Activated B cell treated with CpG ODN at 0.5 μM for 24 hours (primary cell): Measurements from ENCODE around the gene RNF220. TPM values are rescaled to one million over a fixed set of nuclear protein-coding genes. Genes with fewer than 3 reads are reported as not detected.

ENCODE experiments used
- ATAC-seq: fragments of 200-7000 bp; cut with Tn5 transposase; one replicate; pipeline ENCODE4 v1.10.0; 2021; ENCODE audit warnings: low read depth, mild to moderate bottlenecking, moderate library complexity
- CTCF ChIA-PET: fragments of 350-600 bp; sonication (Branson Sonifier 250); formaldehyde crosslinking; loops from one replicate; lab custom pipeline; 2021; ENCODE audit warnings: antibody characterized with exemption; lab: Charles Lee
- POLR2A ChIA-PET: fragments of 350-600 bp; sonication (Branson Sonifier 250); formaldehyde crosslinking; loops from one replicate; lab custom pipeline; 2021; ENCODE audit warnings: antibody characterized with exemption; lab: Charles Lee
- DNase-seq: peaks from one replicate; pipeline ENCODE4 v3.0.0; 2022
- H3K27ac Mint-ChIP-seq: one replicate; pipeline ENCODE4 v1.8.0; 2020; ENCODE audit warnings: mixed read lengths
- H3K27me3 Mint-ChIP-seq: one replicate; pipeline ENCODE4 v1.8.0; 2021; ENCODE audit warnings: mixed read lengths
- H3K36me3 Mint-ChIP-seq: one replicate; pipeline ENCODE4 v1.8.0; 2021; ENCODE audit warnings: low read depth, mixed read lengths
- H3K4me1 Mint-ChIP-seq: one replicate; pipeline ENCODE4 v1.8.0; 2021; ENCODE audit warnings: mixed read lengths
- H3K4me3 Mint-ChIP-seq: one replicate; pipeline ENCODE4 v1.8.0; 2020; ENCODE audit warnings: mild to moderate bottlenecking, mixed read lengths
- H3K9me3 Mint-ChIP-seq: one replicate; pipeline ENCODE4 v1.8.0; 2020; ENCODE audit warnings: mixed read lengths
- intact Hi-C: fragments of 100-400 bp; cut with micrococcal nuclease; formaldehyde crosslinking; loops from one replicate; pipeline ENCODE4 v1.15.1; 2024
- total RNA-seq: library from RNA; stranded (reverse); gene quantifications from 2 replicates; pipeline ENCODE4 v1.2.3, GENCODE V29; 2022
- TF ChIP-seq, protein P1 (sequence below): fragments of 200-600 bp; IDR thresholded peaks from one replicate; pipeline ENCODE4 v1.8.0; 2022; ENCODE audit warnings: antibody characterized with exemption, mild to moderate bottlenecking

The RNF220 gene
- total RNA-seq, 1 donor from 2014 or later = 103 TPM

DNA sequence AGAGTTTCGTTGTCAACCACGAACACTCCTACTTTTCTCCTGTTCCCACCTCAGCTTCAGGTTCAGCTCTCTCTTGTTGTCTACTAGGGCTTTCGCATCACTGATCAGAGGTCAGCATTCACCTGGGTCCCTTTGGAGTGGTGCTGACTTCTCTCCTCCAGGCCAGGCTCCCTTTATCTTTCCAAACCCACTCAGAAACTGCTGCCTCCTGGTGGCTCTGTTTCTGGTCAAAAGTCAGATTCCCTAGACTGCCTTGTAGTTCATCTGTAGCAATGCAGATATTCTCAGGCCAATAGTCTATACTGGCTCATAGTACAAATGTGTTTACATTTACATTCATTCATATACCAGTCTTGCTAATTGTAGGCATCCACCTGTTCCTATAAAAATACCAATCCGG lies 43.6 kb upstream of the RNF220 start:
- H3K4me3 Mint-ChIP-seq = no peak overlapping the region
- H3K36me3 Mint-ChIP-seq = no peaks in the 10 kb centered on the region
- intact Hi-C loops = no loop called here
- TF ChIP-seq, protein P1, sequence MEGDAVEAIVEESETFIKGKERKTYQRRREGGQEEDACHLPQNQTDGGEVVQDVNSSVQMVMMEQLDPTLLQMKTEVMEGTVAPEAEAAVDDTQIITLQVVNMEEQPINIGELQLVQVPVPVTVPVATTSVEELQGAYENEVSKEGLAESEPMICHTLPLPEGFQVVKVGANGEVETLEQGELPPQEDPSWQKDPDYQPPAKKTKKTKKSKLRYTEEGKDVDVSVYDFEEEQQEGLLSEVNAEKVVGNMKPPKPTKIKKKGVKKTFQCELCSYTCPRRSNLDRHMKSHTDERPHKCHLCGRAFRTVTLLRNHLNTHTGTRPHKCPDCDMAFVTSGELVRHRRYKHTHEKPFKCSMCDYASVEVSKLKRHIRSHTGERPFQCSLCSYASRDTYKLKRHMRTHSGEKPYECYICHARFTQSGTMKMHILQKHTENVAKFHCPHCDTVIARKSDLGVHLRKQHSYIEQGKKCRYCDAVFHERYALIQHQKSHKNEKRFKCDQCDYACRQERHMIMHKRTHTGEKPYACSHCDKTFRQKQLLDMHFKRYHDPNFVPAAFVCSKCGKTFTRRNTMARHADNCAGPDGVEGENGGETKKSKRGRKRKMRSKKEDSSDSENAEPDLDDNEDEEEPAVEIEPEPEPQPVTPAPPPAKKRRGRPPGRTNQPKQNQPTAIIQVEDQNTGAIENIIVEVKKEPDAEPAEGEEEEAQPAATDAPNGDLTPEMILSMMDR = no peak
- DNase-seq (no peak), ATAC-seq (no peak)
- H3K4me1 Mint-ChIP-seq = peaks cover 11% of the 10 kb centered on the region
- no peaks in the 10 kb centered on the region for H3K27me3 Mint-ChIP-seq
- ChIA-PET POLR2A (interaction anchor here (0.7 to 1.0 kb wide), 2 partner anchors 10 to 655 kb away, joined by 3 to 6 read pairs; no protein-coding TSS in a partner anchor), CTCF (no interaction called here)
- no peaks in the 10 kb centered on the region for H3K9me3 Mint-ChIP-seq
- no peak overlapping the region for H3K27ac Mint-ChIP-seq

DNA sequence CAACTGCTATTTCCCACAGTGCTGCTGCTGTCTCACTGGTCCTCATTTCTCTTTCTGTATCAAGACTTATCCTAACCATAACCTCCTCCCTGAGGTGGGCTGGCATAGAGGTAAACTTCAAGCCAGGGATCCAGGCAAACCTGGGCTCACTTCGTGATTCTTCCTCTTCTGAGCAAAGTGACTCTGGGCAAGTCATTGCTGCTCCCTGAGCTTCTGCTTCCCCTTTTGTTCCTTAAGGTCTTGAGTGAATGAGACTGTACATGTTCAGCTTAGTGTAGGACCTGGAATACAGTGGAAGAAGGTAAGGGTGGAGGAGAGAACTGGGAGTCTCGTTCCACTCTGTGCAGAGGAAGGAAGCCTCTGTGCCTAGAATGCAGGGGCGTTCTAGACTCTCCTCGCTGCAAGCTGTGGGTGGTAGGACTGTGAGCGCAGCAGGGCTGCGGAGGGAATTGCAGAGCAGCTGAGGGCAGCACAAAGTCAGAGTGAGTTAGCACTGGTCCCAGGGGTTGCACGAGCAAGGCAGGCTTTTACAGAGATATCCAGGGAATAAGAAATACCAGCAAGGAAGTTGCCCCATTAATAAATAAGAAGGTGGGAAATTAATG lies 38.6 kb upstream of the RNF220 start:
- TF ChIP-seq, protein P1 = no peak
- Mint-ChIP-seq H3K27ac (no peak overlapping the region), H3K9me3 (no peaks in the 10 kb centered on the region), H3K4me1 (peaks cover 11% of the 10 kb centered on the region), H3K36me3 (no peaks in the 10 kb centered on the region), H3K4me3 (no peak overlapping the region), H3K27me3 (peaks cover 2% of the 10 kb centered on the region)
- no peak for ATAC-seq
- intact Hi-C loops = no loop called here
- ChIA-PET CTCF (no interaction called here), POLR2A (no interaction called here)
- DNase-seq = no peak

DNA sequence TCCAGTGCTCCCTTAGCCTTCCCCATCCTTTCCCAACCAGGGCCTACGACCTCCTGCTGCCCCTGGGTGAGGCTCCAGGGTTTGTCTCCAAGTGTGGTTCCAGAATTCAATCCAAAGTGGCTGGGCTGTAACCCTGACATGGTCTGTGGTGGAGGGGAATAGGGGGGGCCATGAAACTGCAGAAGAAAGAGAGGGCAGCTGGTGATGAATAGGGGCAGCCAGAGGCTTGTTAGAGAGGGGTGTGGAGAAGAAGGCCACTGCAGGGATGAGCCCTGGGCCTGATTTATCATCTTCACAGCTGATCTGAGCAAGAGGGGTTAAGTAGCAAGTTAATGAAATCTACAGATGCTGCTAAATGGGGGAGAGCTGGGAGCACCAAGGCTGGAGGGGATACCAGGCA lies 37.1 kb upstream of the RNF220 start:
- peaks cover 2% of the 10 kb centered on the region for H3K27me3 Mint-ChIP-seq
- DNase-seq (no peak), ATAC-seq (no peak)
- TF ChIP-seq, protein P1 = no peak
- intact Hi-C loops = no loop called here
- H3K4me3 Mint-ChIP-seq = no peak overlapping the region
- ChIA-PET CTCF (no interaction called here), POLR2A (no interaction called here)
- H3K4me1 Mint-ChIP-seq = peaks cover 2% of the 10 kb centered on the region
- no peaks in the 10 kb centered on the region for H3K9me3 Mint-ChIP-seq
- no peaks in the 10 kb centered on the region for H3K36me3 Mint-ChIP-seq
- H3K27ac Mint-ChIP-seq = no peak overlapping the region

DNA sequence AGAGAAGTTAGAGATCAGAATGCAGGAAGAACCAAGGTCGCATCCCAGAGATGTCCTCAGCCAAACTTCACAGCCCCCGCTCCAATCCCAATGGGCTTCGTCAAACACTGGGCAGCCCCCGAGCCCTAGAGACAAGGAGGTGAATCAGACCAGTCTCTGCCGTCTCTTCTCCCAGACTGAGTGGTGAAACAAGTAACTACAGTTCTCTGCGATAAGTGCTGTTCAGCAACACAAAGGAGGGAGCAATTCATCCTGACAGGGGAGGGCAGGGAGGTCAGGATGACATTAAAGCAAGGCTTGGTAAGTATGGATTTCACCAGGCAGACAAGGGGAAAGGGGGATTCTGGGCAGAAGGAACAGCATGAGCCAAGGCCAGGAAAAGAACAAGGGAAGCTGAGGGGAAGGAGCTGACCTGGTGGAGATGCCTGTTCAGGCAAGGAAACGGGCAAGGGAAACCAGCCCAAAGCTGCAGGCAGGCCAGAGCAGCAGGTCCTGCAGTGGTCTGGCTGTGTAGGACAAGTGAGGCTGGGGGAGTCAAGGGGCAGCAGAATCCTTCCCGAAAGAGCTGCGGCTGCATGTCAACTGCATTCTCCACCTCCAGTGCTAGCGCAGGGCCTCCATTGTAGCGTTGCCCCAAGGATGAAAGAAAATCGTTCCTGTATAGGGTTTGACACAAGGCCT lies 36.4 kb upstream of the RNF220 start:
- ChIA-PET POLR2A (no interaction called here), CTCF (no interaction called here)
- Mint-ChIP-seq H3K36me3 (no peaks in the 10 kb centered on the region), H3K27me3 (peaks cover 2% of the 10 kb centered on the region), H3K27ac (no peak overlapping the region), H3K4me3 (no peak overlapping the region), H3K4me1 (no peaks in the 10 kb centered on the region), H3K9me3 (no peaks in the 10 kb centered on the region)
- ATAC-seq (no peak), DNase-seq (no peak)
- intact Hi-C loops = no loop called here
- TF ChIP-seq, protein P1 = no peak

DNA sequence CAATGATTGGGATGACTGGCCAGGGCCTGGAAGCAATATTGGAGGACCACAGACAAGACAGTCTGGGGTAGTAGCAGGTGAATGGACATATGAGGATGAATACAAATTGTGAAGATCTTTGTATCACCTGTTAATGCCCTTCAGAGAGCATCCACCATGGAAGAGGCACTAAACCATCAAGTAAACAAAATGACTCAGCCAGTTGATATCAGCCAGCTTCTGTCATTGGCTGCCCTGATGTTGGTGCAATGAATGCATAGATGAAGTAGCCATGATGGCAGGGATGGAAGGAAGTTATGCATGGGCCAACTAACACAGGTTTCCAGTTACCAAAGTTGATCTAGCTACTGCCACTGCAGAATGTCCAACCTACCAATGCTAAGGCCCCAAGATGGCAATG lies 33.8 kb upstream of the RNF220 start:
- Mint-ChIP-seq H3K27ac (no peak overlapping the region), H3K9me3 (no peaks in the 10 kb centered on the region), H3K27me3 (peaks cover 2% of the 10 kb centered on the region), H3K4me1 (no peaks in the 10 kb centered on the region), H3K36me3 (no peaks in the 10 kb centered on the region), H3K4me3 (no peak overlapping the region)
- no peak for DNase-seq
- TF ChIP-seq, protein P1 = no peak
- CTCF ChIA-PET = no interaction called here
- intact Hi-C loops = no loop called here
- no peak for ATAC-seq
- POLR2A ChIA-PET = interaction anchor here (1.1 kb wide), 1 partner anchor 9 kb away, joined by 3 read pairs; no protein-coding TSS in a partner anchor
